NCI-H774 (cell line): ENCODE measurements around the gene LARGE1.

Experiments
- DNase-seq: peaks from one replicate; lab custom pipeline; 2025; lab: John Stamatoyannopoulos, UW

Gene LARGE1

DNA sequence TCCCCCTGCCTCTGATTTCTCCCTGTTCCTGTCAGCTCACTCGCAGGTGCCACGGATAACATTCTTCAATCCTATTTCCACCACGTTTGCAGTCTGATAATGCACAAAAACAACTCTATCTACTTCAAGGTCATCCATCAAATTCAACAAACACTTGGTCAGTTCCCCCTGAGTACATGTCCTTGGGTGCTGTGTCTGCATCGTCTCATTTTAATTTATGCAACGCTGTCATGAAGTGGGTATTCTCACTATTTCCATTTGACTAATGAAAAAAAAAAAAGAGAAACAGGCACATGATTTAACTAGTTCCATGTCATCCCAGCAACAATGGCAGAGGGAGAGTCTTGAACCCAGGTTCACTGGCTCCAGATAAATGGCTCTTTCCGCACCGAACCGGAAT, 262.6 kb downstream of the LARGE1 start:
- no peak for DNase-seq

DNA sequence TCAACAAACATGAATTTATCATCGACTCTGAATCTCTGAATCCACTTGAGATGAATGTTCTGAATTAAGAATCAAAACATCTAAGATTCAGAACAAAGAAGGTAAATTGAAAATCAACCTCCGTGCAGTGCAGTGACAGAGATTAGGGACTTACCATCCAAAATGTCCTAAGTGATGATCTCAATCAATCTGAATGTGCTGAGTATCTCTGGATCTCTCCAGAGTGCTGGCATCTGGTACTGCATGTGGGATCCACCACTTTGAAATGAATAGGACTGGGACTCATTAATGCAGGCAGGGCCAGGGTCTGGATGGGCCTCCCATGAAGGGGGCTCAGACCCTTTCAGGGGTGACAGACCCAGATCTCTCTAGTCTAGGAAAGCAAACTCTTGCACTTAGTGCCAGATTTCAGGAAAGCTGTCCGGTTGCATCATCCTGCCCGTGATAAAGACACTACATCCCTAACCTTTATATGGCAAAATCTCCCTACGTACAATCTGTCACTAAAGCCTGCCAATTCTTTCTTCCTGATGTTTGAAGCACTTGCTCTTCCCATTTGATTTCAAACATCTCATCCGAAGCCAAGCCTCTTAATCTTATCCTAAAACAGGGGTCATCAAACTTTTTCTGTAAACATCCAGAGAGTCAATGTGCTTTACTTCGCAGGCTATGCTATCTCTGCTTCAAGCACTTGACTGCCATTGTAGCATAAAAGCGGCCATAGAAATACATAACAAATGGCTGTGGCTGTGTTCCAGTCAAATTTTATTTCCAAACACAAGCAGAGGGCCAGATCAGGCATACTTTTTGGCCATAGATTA, 263.3 kb downstream of the LARGE1 start:
- no peak for DNase-seq

DNA sequence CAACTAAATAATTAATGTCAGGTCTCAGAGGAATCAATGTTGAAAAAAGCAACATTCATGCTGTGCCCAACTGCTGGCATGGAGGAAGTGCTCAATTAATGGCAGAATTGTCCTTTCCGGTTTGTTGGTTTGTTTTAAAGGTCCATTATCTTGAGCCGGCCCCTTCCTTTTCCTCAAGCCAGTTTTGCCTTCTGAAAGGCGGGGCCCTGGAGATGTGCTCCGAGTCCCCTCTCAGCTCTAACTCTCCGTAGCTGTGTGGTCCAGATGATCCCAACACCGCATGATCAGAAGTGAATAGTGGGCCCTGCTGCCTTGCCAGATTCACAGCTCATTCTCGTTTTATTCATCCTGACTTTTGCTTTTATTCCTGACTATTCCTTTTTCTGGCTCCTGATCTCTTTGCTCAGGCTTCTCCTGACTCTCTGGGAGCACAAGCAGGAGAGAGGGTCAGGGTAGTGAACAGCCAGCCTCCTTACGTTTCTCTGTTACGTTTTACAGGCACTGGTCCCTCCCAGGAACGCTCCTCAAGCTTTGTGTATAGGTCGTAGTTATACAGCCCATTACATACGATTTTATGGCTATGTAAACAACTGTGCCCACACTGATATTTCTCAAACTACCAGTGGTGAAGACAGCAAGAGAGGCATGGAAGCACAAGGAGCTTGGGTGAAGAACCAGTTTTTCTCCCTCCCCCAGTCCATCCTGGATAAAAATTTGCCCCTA, 265.9 kb downstream of the LARGE1 start:
- no peak for DNase-seq

DNA sequence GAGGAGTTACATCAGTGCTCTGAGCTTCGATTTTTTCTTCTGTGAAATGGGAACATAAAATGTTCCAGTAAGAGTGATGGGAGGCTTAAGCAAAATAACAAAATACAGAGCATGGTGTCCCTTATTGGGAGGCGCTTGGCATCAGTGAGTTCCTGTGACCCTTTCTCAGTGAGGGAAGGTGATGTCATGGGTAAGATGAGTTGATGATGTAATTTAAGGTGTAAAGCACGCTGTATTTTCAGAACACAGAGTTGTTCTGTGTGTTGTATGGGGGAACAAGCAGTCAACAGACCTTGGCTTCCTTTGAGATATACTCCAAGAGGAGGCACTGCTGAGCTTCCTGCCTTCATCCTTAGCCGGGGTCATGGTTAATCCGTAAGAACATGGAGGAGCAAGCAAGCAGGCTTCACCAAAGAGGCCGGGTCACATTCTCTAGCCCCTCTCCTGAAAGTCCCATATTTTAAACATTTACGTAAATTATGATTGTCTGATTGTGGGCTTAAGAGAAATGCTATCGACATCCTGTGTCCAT, 266.7 kb downstream of the LARGE1 start:
- no peak for DNase-seq

GRCh38 chr22:33652615-33653014, 267.7 kb downstream of the LARGE1 start:
- DNase-seq = no peak

- no peak for DNase-seq
These were observed 270.0 kb downstream of the LARGE1 start for GRCh38 chr22:33650244-33650643.

DNA sequence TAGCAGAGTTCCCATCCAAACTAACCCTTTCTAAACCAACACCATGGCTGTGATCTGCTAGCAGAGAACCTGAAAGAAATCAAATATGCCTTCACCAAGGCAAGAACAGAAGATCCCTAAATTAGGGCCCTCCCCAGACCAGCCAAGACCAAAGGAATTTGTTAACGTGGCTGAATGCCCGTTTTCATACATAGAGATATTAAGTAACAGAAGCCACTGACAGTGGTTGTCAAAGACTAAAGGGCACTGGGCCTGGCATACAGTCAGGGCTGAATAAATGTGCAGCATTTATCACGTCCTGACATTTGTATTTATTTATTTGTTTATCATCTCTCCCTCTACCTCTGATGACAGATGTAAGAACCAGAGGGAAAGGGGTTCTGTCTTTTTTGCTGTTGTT, 271.8 kb downstream of the LARGE1 start:
- no peak for DNase-seq

- no peak for DNase-seq
These were observed 279.4 kb downstream of the LARGE1 start for GRCh38 chr22:33640900-33641299.

DNA sequence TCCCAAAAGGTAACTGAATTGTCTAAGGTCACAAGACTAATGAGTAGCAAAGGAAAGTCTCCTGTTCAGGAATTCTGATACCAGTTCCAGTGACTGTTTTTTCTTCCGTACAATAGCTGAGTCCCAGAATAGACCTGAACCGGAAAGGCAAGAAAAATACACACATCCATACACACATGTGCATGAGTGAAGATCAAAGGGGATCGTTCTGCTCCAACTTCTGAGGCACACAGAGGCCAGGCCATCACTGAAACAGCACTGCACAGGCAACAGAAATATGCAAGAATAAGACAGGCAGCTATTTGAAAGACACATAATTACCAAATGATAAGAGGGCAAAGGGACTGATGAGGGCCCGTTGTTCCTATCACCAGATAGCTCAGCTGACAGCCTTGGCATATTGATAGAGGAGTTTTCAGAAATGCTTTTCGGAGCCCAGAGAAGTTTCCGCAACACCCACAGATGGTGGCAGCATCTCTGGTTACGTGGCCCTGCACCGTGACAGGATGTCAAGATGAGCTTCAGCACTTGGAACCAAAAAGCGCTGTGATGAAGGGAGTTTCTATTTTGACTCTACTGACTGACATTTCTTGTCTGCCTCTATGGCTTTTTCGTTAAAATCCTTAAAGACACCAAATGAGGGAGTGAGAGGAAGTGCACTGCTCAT, 280.6 kb downstream of the LARGE1 start:
- DNase-seq = no peak

DNA sequence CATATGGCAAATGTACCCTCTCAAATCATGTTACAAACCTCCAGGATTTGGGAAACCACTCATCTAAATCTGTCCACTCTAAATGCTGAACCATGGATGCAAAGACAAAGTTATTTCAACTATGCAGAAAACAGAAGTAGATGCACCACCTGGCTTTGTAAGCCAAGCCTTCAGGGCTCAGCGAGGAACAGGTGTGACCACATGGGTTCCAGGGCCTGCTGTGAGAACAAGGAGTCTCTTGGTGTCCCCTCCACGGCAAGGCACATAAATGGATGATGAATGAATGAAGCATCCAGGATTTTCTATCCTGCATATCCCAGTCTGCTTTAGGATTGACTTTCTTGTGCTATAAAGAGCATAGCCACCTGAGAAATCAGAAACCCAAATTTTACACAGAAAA, 284.5 kb downstream of the LARGE1 start:
- no peak for DNase-seq

- DNase-seq = no peak
These were observed 288.5 kb downstream of the LARGE1 start for GRCh38 chr22:33631777-33632176.

DNA sequence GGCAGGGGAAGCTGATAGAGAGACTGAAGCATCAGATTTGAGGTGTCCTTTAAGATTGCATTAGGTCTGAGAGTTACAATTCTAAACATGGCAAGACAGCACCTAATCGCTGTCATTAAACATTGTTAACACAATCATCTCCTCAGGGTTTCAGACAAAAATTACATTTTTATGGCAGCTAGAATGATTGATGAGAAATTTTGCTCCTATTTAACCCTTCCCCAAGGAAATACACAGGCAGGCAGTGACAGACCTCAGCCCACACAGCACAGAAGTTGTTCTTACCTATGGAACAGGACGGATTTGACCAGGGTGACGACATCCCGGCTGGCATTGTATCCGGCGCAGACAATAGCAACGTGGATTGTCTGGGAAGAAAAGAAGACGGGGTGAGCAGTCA, 294.3 kb downstream of the LARGE1 start:
- DNase-seq = no peak

GRCh38 chr22:33620085-33620484, 300.2 kb downstream of the LARGE1 start:
- no peak for DNase-seq

GRCh38 chr22:33606504-33606903, 313.8 kb downstream of the LARGE1 start:
- DNase-seq = no peak

DNA sequence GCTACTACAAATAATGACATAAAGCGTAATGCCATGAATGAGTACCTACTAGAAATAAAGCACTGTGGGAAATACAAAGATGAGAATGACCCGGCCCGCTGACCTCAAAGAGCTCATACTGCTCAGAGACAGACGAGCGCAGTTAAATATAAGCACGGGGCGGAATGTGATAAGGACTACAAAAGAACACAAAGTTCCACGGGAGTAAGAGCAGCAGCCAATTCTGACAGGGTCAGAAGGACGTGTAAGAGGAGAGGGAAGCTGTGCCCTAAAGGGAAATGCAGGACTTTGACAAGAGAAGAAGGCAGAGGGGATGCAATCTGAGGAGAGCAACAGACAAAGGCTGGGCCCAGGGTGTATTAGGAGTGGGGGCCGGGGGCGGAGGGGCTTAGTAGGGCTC, 314.6 kb downstream of the LARGE1 start:
- no peak for DNase-seq

- DNase-seq = no peak
These were observed 315.1 kb downstream of the LARGE1 start for GRCh38 chr22:33605221-33605620.

DNA sequence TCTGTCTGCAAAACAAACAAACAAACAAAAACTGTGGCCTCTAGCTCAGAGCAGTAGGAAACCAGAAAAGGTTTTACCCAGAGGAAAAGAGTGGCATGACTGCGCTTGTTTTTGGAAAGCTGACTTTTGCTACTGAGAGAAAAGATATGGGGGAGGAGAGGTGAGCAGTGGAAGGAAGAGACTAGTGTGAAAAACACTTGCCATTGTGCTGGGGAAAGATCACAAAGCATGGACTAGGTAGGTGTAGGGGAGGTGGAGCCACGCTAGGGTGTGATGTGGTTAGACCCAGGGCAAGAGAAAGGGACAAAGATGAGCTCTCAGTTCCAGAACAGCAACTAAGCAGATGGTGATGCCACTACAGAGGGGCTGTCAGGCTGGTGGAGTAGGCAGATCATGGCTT, 319.2 kb downstream of the LARGE1 start:
- no peak for DNase-seq

GRCh38 chr22:33600595-33600994, 319.7 kb downstream of the LARGE1 start:
- no peak for DNase-seq

DNA sequence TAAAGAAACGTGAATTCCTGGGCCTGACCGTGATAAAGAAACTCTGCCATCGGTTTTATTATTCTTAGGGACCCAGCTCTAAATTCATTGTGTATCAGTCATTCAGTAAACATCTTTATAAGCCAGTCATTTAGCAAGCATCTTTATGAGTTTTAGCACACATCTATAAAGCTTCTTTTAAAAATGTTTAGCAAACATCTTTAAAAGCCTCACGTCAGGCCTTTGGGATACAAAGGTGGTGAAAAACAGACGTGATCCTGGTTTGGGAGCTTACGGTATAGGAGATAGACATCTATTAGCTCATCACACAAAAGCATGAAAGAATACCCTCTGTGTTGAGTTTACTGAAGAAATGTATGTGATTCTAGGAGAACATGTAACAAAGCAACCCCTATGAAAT, 320.2 kb downstream of the LARGE1 start:
- DNase-seq = no peak

DNA sequence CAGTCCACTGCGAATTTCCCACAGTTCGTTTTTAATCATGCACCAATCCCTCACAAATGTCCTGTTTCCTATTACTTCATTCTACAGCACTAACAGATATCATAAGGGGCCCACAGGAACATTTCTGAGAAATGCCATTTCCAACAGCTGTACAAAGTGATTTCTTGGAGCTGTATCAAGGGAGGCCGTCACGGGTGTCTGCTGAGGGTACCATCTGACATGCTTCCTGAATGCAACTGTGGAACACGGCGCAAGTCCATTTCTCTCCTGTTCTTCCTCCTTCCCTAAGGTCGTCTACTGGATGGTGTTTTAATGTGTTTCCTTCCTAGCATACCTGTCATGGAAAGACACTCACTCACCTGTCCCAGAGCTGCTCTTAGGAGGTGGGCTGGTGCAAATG, 320.7 kb downstream of the LARGE1 start:
- DNase-seq = no peak

GRCh38 chr22:33598821-33599220, 321.5 kb downstream of the LARGE1 start:
- no peak for DNase-seq

- DNase-seq = no peak
These were observed 322.8 kb downstream of the LARGE1 start for GRCh38 chr22:33597274-33597985.
